OCI-LY3 (cell line): ENCODE data around the gene VMO1.

Experiments
- CTCF ChIP-seq: fragments of 200-600, 300-600 bp; sonication (generic); IDR thresholded peaks from 2 replicates; pipeline ENCODE4 v1.5.1; 2014; ENCODE audit warnings: antibody characterized with exemption, low read length, low read depth
- EZH2phosphoT487 ChIP-seq: fragments of 200-600 bp; shearing (Covaris generic); IDR thresholded peaks from 2 replicates; pipeline ENCODE4 v1.6.1; 2018; ENCODE audit warnings: antibody characterized with exemption, mixed run types, low read depth

- no peak for TF ChIP-seq CTCF
- TF ChIP-seq EZH2phosphoT487: no peak
Observed at GRCh38 chr17:4753392-4753791, 32.8 kb downstream of the VMO1 start.
